Activated CD4-positive, alpha-beta T cell treated with anti-CD3 and anti-CD28 coated beads, Interleukin-2, amount 50 U/mL, for 16 hours (primary cell): Measurements from ENCODE around the gene BTG4.

Experiments
- DNase-seq: peaks from one replicate; pipeline ENCODE4 v3.0.0-alpha.2; 2020

BTG4 gene

DNA sequence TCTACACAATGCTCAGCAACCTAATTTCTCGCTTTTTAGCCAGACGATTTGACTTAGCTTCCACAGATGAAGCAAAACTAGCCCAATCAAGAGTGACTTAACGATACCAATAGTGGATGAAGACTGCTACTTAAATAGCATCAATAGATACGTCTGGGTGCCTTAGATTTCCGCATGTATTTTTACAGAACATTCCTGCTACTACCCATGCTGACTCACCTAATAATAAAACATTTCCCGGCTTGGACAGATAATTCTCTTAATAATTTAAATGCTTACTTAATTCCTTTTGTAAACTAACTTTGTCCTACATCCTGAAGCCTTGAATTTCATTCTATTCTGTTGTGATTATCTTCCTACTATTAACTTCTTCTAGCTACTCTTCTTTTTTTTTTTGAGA, 23.1 kb upstream of the BTG4 start:
- no peak for DNase-seq

DNA sequence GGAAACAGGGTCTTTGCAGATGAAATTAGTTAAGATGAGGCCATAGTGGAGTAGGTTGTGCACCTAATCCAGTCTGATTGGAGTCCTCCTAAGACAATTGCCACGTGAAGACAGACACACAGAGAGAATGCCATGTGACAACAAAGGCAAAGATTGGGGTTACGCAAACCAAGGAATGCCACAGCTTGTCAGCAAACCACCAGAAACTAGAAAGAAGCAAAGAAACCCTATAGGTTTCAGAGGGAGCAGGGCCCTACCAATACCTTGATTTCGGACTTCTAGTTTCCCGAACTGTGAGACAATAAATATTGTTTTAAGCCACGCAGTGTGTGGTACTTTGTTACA, 20.2 kb upstream of the BTG4 start:
- DNase-seq = no peak

DNA sequence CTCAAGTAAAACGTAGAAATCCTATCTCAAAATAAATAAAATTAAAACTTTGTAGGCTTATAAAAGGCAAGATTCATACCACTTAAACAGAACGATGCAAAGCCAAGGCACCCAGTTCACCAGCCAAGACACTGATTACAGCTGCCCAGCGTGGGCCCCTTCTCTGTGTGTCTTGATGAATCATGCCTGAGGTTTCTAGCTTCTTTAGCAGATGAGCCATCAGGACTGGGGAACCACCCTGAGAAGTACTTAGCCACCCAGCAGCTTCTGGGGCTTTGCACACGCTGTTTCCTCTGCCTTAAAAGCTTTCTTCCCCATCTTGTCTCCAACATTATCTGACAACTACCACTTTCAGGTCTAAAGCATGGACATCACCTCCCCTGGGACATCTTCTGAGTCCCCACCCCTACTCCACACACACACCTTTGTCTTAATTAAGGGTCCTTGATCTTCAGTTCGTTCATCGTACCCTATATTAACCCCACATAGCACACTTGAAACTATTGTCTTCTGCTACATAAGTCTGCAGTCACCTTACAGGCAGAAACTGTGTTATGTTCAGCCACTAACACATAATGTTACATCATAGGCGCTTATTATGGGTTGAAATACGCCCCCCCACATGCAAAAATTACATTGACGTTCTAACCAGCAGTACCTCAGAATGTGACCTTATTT, 19.6 kb upstream of the BTG4 start:
- DNase-seq = peak; percentile 82

DNA sequence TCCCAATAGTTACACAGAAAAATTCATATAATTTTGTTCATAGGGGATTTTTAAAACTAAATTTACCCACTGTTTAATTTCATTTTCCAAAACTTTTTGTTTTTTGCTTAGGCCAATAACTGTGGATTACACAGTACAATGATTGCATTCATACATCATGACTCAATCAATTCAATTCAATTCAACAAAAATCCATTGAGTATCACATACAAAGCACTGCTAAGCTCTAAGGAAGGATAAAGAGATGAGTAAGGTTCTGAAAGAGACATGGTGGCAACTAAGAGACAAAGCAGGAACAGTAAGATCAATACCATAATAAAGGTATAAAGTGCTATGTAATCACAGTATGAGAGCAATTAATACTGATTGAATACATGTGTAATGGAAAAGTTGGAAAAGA, 18.9 kb upstream of the BTG4 start:
- DNase-seq = peak; percentile 25

DNA sequence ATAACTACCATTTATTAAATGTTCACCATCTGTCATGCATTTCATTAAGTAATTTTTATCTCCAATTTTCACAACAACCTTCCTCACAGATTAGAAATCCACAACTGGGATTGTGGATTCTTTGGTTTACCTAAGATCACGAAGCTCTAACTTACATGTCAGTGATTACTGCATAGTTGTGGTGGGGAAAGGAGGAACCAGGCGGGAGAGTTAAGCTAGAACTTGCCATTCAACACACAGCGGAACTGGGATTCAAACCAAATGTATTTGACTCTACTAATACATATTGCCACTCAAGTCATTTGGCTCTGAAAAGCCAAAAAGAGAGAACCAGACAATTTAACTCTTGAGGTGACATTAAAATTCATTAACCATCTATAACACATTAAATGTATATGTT, 17.9 kb upstream of the BTG4 start:
- DNase-seq = no peak

DNA sequence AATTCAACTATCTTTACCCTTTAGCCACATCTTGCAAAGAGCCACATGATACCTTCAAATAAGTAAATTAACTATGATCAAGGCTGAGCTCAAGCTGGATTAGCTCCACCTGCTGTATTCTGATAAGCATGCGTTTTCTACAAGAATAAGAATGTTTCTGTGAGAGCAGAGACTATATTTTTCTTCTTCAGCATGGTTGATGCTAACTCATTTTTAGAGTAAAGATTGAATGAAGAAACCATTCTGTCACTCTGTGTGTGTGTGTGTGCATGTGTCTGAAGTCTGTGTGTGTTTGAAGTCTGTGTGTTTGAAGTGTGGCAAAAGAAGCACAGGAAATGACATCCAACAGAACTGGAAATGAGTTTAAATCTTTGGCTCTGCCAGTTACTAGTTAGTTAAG, 16.4 kb upstream of the BTG4 start:
- DNase-seq = peak; percentile 41

DNA sequence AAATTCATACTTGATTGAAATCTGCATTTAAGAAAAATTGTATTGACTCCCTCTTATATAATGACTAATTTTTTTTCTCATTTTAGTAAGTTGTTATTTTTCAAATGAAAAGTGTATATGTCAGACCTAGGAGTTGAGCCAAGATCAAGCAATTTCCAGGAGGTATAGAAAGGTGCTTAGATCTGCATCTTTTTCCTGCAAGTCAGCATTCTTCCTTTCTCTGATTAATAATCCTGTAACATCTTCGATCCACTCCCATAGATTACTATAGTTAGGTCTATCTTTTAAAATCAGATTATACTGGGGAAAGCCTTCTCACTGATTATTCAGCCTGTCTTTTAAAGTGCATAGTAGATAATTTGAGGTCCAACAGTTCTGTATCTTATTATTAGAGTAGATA, 15.1 kb upstream of the BTG4 start:
- DNase-seq = no peak

DNA sequence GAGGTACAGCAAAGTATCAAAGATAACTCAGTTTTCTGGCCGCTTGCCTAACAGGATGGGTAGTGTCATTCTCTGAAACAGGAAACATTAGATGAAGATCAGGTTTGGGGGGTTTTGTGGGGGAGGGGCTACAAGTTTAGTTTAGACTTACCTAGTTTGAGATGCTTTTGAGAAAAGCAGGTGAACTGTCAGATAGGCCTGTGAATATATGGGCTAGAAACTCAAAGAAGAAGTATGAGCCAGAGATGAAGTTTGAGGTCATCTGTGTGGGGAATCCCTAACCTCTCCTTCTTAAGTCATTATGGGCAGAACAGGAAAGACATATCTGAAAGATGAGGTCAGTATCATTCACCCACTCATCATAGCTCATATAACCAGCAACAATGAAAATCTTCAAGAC, 14.3 kb upstream of the BTG4 start:
- peak; percentile 30 for DNase-seq

DNA sequence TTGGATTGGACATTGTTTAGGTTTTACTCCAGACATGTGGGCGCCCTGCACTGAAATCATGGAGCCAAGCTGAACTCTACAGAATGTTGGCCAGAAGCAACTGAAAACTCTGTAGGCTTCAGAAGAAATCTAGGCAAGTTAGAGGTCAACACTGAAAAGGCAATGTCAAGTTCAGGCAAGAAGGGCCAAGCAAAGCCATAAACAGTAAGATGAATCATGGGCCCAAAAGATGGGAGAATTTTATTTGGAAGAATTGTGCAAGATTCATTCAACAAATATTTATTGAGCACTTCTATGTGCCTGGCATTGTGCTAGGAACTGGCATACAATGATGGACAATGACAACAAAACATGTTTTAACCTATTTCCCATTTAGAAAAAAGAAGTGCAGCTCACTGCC, 13.3 kb upstream of the BTG4 start:
- DNase-seq = no peak

DNA sequence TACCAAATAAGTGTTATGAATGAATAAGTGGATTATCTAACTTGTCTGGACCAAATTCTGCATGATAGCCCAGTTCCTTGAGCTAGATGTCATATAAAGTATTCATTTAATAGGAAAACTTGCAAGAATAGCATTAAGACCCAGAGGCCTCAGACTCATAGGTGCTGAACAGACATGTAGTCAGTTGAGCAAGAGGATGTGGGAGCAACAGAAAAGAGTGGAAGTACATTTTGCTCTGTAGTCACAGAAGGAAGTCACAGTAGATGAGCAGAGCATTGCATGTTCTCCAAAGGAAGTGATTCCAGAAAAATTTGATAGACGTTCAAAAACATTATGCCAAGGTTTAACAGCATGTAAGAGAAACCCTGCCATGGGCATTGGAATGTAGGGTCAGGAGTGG, 11.9 kb upstream of the BTG4 start:
- no peak for DNase-seq

DNA sequence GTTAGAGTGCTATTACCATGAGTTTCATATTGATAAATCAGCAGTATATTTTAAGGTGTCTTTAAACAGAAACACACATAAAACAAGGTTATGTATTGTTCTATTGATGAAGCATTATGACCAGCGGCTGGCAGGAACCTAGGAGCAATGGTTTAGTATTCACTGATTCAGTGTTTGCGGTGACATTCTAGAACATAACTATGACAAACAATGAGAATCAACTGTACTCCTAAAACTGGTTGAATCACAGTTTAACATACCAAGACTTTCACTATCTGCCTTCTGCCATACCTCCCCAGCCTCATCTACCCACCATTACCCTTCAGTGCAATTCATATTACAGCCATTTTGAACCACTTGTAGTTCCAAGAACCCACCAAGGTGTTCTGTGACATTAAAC, 11.2 kb upstream of the BTG4 start:
- DNase-seq = no peak

DNA sequence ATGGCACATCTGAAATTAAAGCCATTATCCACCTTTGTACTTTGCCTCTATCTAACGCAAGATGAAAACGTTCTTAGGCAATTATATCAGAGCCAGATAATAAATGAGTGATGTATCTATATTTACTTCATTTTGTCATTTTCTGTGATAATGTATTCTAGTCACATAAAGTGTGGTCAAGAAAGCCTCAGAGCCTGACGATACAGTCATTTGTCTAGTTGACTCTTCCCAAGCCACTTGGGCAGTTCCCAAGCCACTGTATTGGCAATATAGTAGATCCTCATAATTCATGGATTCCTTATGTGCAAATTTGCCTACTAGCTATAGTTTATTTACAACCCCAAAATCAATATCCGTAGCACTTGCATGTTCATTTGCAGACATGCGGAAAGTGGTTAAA, 10.2 kb upstream of the BTG4 start:
- DNase-seq = no peak

DNA sequence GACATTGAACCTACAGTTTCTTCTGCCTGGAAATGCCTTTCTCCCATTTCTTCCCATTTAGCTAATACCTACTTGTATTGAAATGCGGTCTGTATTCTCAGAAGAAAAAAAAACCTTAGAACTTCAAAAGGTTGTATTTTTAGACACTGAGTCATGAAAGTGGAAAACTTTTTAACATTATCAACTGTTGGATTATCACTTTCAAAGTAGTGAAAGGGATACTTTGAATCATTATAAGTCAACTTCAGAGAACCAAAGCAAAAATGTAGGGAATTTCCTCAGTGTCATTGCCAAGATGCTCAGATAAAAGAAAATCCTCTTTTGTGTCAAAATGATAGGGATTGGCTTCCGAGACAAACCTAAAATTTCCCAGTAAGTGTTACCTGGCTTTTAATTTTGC, 8.9 kb upstream of the BTG4 start:
- no peak for DNase-seq

DNA sequence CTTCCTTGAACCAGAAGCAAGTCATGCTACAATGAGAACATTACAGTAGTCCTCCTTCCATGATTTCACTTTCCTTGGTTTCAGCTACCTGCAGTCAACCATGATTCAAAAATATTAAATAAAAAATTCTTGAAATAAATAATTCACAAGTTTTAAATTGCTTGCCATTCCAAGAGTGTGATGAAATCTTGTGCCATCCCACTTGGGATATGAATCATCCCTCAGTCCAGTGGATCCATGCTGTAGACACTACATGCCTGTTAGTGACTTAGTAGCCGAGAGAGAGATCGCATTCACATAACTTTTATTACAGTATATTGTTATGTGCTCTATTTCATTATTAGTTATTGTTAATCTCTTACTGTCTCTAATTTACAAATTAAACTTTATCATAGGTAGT, 8.4 kb upstream of the BTG4 start:
- DNase-seq = no peak

DNA sequence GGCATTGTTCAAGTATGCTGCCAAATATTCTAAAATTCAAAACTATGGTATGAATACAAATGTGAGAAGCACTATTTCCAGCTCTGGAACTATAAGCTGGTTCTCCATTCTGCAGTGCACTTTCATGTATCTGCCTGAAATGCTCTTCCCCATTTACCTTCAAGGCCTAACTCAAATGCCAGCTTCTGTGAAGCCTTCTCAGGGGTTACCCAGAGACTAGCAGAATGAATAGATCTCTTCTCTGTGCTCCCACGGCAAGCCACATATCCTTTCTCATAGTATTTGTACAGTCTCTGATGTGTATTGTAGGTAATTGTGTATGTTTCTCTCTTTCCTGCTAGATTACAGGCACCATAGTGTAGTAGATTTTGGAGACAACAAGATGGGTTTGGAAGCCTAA, 6.5 kb upstream of the BTG4 start:
- DNase-seq = no peak

DNA sequence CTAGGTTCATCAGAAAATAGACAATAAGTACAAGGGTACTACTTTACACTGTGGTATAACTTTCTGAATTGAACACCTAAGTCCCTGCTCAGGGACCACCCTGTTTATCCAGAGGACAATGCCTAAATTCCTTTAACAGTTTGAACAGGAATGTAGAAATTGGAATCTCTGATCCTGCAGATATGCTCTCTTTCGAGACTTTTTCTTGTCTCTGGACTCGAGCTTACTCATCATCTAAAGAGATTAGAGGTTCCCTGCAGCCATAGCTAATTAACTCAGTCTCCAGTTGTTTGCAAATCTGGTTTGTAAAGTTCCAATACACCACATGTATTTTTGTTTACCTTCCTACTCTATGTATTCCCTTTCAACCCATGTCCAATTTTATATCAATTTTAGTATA, 3.4 kb upstream of the BTG4 start:
- no peak for DNase-seq

DNA sequence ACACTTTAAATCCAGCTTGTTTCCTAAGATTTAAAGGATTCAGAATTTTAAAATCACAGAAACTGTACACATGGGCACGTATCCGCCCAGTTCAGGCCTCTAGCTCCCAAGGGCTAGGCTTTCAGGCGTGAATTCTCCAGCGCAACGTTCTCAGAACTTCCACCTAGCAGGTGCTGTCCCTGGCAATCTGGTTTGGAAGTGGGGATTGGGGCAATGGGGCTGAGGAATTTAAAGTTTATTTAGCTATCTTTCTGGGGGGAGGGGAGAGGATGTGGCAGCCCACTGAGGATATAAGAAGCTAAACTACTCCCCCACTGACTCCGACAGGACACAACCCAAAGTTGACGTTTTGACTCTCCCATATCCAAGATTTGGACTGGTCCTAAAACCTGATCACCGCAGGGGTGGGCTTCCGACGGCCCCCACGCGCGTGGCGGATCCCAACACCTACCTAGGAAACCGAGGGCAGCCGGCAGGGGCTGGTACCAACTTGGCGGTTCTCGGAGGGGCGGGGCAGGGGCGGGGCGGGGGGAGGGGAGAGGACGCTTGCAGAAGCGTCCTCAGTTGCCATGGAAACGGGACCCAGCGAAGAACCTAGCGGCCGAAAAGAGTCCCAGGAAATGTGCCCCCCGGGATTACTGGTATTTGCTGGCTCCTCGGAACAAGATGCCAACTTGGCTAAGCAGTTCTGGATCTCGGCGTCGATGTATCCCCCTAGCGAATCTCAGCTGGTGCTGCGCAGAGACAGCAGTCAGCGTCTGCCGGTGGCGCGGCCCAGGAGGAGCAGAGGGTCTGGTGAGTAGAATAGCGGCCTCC, 2.2 kb upstream of the BTG4 start, which contains the start of gene HOATZ:
TSS of gene HOATZ (plus strand) at position 563 of the 816 bp plus-strand sequence. CDS start at position 570, 7 bp downstream.
- no peak for DNase-seq

DNA sequence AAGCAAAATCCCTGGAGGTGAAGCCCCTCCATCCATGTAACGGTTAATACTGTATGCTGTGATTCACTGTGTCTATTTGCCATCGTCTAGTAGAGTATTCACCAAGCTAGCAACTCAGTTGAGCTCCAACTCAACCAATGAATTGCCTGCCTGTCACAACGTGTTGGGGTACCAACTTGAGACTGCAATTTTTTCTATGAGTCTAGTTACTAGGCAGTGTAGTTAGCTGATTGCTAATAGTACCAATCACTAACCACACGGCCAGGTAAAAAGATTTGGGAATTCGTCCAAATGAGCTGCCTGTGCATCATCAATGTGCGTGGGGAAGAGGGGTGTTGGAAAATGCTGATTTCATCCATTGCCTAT, 1.0 kb upstream of the BTG4 start:
- no peak for DNase-seq

DNA sequence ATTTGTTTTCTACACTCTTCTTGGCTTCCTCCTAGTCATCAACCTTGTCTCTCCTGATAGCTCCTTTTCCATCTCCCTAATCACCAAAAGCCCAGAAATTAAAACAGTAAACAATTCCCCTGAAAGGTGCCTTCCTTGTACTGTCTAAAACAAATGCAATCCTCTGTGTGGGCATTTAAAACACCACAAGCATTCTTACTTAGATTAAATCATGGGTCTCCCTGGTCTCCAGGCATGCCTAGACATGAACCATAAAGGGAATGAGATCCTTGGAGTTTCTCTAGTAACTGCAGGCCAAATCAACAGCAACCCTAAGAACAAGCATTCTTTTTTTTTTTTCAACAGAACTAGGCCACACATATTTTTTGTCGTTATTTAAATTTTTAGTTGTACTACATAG, 1.9 kb downstream of the BTG4 start:
- no peak for DNase-seq

DNA sequence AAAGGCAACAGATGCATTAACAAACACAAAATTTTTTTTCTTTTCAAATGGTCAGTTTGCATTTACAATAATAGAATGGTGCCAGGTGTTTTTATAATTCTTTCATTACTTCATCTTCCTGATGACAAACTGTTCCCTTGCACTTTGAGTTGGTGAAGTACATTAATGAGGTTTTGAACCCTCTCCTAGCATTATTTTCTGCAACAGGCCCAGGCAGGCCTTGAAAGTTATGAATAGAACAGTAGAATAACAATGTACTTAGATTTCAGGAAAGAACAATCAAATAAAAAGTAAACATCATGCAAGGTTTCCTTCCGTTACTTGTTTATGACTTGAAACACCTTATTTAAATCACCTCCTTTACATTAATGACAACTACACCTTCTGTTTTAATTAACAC, 9.6 kb downstream of the BTG4 start:
- no peak for DNase-seq

DNA sequence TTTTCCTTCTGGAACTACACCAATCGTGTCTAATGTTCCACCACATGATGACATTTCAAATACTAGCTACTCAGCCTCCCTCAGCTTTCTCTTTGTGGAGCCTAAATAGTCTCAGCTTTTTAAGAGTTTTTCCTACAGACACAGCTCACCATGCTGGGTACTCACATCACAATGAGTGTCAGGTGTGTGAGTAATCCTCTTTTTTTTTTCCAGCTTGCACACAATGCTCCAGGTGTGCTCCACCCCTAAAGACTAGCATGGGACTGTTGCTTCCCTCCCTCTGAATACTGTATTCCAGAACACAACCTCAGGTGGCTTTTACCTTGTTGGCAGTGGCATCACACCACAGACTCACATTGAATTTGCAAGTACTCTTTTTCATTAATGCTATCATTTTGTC, 11.7 kb downstream of the BTG4 start:
- no peak for DNase-seq

DNA sequence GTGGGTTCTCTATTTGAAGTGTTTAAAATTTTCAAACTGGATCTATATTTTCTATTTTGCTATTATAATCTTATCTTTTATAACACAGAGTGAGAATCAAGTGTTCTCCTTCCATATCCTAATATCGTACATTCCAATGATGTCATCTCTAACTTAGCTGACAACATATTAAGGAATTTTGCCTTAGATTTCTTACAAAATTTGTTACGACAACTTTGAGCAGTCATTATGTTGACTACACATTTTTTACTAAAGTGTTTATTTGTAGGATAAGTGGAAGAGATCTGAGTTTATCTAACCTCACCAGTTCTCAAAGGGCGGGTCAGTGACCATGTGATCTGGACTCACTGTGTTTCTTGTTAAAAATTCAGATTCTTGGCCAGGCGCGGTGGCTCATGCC, 12.7 kb downstream of the BTG4 start:
- no peak for DNase-seq

DNA sequence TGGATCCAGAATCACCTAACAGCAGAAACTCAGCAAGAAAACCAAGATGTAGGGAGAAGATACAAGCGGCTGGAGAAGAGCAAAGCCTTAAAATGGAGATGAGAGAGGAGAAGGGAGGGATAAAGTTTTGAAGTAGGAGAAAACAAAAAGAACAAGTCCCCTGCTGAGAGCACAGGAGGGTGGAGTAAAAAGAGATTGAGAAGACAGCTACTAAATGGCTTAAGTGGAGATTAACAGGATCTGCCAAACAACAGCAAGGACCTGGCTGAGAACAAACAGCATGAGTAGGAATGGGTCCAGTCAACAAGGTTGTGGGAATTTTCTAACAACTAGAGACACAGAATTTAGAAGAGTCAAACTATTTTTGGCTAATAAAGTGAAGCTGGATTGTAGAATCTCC, 18.1 kb downstream of the BTG4 start:
- no peak for DNase-seq

DNA sequence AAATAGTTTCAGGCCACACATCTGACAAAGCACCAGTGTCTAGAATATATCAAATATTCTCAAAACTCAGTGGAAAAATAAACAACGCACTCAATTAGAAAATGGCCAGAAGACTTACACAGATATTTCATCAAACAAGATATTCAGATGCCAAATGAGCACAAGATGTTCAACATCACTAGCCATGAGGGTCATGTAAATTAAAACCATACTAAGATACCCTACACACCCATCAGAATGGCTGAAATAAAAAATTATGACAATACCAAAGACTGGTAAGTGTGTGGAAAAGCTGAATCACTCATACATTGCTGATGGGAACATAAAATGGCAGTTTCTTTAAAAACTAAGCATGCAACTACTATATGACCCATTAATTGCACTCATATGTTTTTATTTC, 21.7 kb downstream of the BTG4 start:
- DNase-seq = no peak

DNA sequence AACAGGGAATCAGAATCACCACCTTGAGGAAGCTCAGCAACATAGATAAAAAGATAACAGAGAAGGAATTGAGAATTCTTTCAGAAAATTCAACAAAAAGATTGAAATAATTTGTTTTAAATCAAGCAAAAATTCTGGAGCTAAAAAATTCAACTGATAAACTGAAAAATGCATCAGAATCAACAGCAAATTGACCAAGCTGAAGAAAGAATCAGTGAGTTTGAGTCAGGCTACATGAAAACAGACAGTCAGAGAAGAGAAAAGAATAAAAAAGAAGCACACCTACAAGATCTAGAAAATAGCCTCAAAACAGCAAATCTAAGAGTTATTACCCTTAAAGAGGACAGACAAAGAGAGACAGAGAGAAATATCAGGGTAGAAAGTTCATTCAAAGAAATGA, 28.8 kb downstream of the BTG4 start:
- DNase-seq = no peak
